OCI-LY3 (cell line): ENCODE data around the gene FANCE.

ENCODE experiments used
- H2AFZ ChIP-seq: fragments of 200-600, 300-600 bp; shearing (Covaris generic); 2 replicates; pipeline ENCODE4 v1.6.0; 2014; ENCODE audit warnings: antibody characterized with exemption, low read depth, low read length
- H3K27ac ChIP-seq: fragments of 200-600, 300-600 bp; sonication (generic); 2 replicates; pipeline ENCODE4 v1.5.1; 2014; ENCODE audit warnings: mild to moderate bottlenecking, low read length, moderate library complexity, mixed read lengths
- H3K27me3 ChIP-seq: fragments of 200-600, 300-600 bp; sonication (generic); 2 replicates; pipeline ENCODE4 v1.6.1; 2014; ENCODE audit warnings: low read depth, low read length, mixed read lengths
- H3K36me3 ChIP-seq: fragments of 200-600, 300-600 bp; sonication (generic); replicated peaks from 2 replicates; pipeline ENCODE3; 2014; ENCODE audit warnings: low read depth, low read length, mixed read lengths
- H3K4me1 ChIP-seq: fragments of 300-600, 200-600 bp; sonication (generic); 2 replicates; pipeline ENCODE4 v1.6.1; 2014; ENCODE audit warnings: low read length, mixed read lengths
- H3K4me2 ChIP-seq: fragments of 200-600, 300-600 bp; sonication (generic); 2 replicates; pipeline ENCODE4 v1.6.1; 2014; ENCODE audit warnings: low read length, mixed read lengths
- H3K4me3 ChIP-seq: fragments of 300-600, 200-600 bp; sonication (generic); 2 replicates; pipeline ENCODE4 v1.5.1; 2014; ENCODE audit warnings: antibody characterized with exemption, mild to moderate bottlenecking, low read length, moderate library complexity
- H3K79me2 ChIP-seq: fragments of 300-600, 200-600 bp; shearing (Covaris generic); 2 replicates; pipeline ENCODE4 v1.6.1; 2014; ENCODE audit warnings: mild to moderate bottlenecking, low read length, mixed read lengths
- H3K9ac ChIP-seq: fragments of 300-600, 200-600 bp; shearing (Covaris generic); 2 replicates; pipeline ENCODE4 v1.6.0; 2014; ENCODE audit warnings: mild to moderate bottlenecking, low read length, moderate library complexity
- H3K9me3 ChIP-seq: fragments of 200-600, 300-600 bp; shearing (Covaris generic); 2 replicates; pipeline ENCODE4 v1.6.1; 2014; ENCODE audit warnings: low read length, mixed read lengths; ENCODE audit not compliant: insufficient read depth
- H4K20me1 ChIP-seq: fragments of 200-600, 300-600 bp; sonication (generic); 2 replicates; pipeline ENCODE4 v1.6.1; 2016; ENCODE audit warnings: low read length, mixed read lengths; ENCODE audit not compliant: insufficient read depth
- EZH2phosphoT487 ChIP-seq: fragments of 200-600 bp; shearing (Covaris generic); IDR thresholded peaks from 2 replicates; pipeline ENCODE4 v1.6.1; 2018; ENCODE audit warnings: antibody characterized with exemption, mixed run types, low read depth
- TF ChIP-seq, protein P1 (sequence below): fragments of 200-600, 300-600 bp; sonication (generic); IDR thresholded peaks from 2 replicates; pipeline ENCODE4 v1.5.1; 2014; ENCODE audit warnings: antibody characterized with exemption, low read length, low read depth

The FANCE gene

DNA sequence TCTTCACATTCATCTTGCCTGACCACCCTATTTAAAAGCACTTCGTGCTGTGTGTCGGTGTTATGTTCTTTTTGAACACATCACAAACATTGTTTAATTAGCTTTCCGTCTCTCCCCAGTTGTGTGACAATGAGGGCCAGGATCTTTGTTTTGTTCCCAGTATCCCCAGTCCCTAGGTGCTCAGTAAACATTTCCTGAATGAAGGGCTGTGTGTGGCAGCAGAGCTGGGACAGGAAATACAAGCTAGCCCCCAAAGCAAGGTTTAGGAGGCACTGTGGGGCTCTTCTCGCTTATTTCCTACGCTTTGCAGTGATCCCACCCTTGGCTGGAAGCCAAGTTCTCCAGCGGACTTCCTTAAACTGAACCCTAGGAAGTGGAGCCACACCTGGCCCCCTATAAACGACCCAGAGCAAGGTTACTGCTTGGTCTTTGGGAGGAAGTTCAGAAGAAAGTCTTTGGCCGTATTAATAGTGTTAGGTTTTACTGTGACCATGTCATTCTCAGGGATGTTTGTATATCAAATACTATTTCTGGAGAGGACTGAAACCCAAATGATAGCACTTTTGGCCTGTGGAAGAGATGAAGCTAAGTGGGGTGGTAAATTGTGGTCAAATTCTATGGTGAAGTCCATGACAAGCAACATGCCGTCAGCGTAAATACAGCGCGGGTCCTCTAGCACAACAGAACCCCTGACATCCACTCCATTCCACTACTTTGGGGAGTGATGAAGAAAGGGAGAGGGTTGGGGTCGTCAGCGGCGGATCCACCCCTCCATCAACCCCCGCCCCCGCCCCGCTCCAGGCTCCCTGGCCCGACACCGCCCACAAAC lies 570 bp upstream of the FANCE start:
- Histone ChIP-seq H3K9me3 (no peaks in the 10 kb centered on the region), H3K27ac (no peak overlapping the region), H3K27me3 (peaks cover 22% of the 10 kb centered on the region), H4K20me1 (no peaks in the 10 kb centered on the region), H3K36me3 (no peaks in the 10 kb centered on the region), H2AFZ (peak overlapping the region; percentile 73), H3K4me1 (peaks cover 10% of the 10 kb centered on the region; the same call in 1 of the 2 replicates), H3K9ac (no peak overlapping the region; the same call in 1 of the 2 replicates), H3K79me2 (no peaks in the 10 kb centered on the region), H3K4me2 (peak overlapping the region; percentile 96), H3K4me3 (peak overlapping the region; percentile 95)
- no peak for TF ChIP-seq EZH2phosphoT487
- TF ChIP-seq, protein P1, sequence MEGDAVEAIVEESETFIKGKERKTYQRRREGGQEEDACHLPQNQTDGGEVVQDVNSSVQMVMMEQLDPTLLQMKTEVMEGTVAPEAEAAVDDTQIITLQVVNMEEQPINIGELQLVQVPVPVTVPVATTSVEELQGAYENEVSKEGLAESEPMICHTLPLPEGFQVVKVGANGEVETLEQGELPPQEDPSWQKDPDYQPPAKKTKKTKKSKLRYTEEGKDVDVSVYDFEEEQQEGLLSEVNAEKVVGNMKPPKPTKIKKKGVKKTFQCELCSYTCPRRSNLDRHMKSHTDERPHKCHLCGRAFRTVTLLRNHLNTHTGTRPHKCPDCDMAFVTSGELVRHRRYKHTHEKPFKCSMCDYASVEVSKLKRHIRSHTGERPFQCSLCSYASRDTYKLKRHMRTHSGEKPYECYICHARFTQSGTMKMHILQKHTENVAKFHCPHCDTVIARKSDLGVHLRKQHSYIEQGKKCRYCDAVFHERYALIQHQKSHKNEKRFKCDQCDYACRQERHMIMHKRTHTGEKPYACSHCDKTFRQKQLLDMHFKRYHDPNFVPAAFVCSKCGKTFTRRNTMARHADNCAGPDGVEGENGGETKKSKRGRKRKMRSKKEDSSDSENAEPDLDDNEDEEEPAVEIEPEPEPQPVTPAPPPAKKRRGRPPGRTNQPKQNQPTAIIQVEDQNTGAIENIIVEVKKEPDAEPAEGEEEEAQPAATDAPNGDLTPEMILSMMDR: no peak

DNA sequence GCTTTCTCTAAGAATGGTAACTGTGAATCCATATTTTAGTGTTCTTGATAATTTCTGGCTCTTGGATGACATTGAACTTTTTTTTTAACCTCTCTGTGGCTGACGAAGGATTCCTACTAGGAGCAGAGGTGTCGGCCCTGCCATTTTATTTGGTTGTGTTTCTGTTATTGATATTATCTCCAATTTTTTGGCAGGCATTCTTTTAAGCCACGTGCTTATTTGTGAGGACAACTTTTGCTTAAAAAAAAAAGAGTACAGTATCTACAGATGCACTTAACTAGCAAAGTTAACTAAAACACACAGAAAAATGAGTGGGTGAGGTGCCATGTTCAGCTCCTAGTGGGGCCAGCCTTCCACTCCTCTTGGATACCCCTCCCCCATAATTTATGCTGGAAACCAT lies 1.1 kb downstream of the FANCE start:
- Histone ChIP-seq H3K27me3 (peaks cover 22% of the 10 kb centered on the region), H3K4me1 (peaks cover 10% of the 10 kb centered on the region; the same call in 1 of the 2 replicates), H3K9me3 (no peaks in the 10 kb centered on the region), H2AFZ (no peak overlapping the region), H3K4me3 (peak overlapping the region; percentile 95), H3K4me2 (peak overlapping the region; percentile 96), H3K27ac (no peak overlapping the region), H3K36me3 (no peaks in the 10 kb centered on the region), H3K9ac (peak overlapping the region; percentile 77), H3K79me2 (no peaks in the 10 kb centered on the region), H4K20me1 (no peaks in the 10 kb centered on the region)
- no peak for TF ChIP-seq EZH2phosphoT487
- TF ChIP-seq, protein P1: no peak

DNA sequence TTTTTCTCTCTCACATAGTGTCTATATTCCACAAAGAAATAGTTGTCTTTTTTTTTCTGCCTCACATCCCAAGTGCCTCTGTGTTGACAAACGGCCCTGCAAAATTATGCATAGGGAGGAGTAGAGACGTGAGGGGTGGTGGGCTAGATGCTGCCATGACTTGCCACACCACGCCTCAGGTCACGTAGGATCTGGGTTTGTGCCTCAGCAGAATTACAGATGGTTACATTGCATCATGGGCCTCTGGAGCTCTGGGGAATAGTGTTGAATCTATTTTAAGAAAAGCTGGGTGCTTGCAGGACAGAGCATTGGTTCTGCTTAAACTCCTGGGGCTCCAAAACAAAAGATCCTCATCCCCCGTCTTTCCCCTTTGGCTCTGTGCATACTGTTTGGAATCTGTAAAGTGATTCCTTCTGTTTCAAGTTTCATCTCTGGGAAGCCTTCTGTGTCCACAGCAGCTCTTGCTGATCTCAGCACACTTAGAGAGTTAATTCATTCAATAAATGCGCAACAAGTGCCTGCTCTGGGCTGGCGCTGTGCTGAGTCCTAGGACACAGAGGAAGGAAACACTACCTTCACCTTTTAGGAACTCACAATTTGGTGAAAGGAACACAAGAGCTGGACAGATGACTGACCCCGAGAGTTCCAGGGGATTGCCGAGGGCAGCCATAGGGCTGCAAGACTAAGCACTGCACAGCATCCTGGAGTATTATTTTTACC lies 2.4 kb downstream of the FANCE start:
- TF ChIP-seq, protein P1: no peak
- TF ChIP-seq EZH2phosphoT487: no peak
- Histone ChIP-seq H3K9me3 (no peaks in the 10 kb centered on the region), H3K27me3 (peaks cover 21% of the 10 kb centered on the region), H3K4me3 (no peak overlapping the region), H3K36me3 (no peaks in the 10 kb centered on the region), H2AFZ (no peak overlapping the region), H3K79me2 (no peaks in the 10 kb centered on the region), H4K20me1 (no peaks in the 10 kb centered on the region), H3K4me2 (no peak overlapping the region), H3K9ac (no peak overlapping the region), H3K4me1 (peaks cover 10% of the 10 kb centered on the region; the same call in 1 of the 2 replicates), H3K27ac (no peak overlapping the region)

DNA sequence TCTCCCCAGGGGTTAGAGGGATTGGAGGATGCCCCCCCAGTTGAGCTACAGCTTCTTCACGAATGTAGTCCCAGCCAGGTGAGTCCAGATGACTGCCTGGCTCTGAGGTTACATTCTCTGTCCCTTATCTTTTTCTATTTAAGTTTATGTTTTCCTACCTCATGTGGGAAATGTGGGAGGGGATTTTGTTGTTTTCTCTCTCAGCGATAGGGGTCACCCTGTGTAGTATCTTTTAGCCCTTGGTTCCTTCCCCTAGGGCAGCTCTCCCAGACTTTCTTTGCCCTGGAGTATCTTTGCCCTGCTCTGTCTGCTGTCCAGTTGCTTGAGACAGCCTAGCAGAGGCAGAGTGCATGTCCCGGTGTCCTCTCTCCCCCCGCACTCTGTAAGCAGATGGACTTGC lies 5.8 kb downstream of the FANCE start:
- Histone ChIP-seq H3K79me2 (no peaks in the 10 kb centered on the region), H3K9ac (no peak overlapping the region), H3K4me1 (peaks cover 5% of the 10 kb centered on the region; the same call in 1 of the 2 replicates), H3K4me3 (no peak overlapping the region), H3K27me3 (no peaks in the 10 kb centered on the region), H2AFZ (no peak overlapping the region), H3K4me2 (no peak overlapping the region), H3K36me3 (no peaks in the 10 kb centered on the region), H3K9me3 (no peaks in the 10 kb centered on the region), H4K20me1 (no peaks in the 10 kb centered on the region), H3K27ac (no peak overlapping the region)
- TF ChIP-seq, protein P1: no peak
- no peak for TF ChIP-seq EZH2phosphoT487
